HFFc6 (cell line): ENCODE results near the gene RCC2. TPM values are rescaled to one million over a fixed set of nuclear protein-coding genes. Genes with fewer than 3 reads are reported as not detected.

ENCODE experiments used
- DNase-seq: peaks from one replicate; pipeline ENCODE4 v3.0.0-alpha.2; 2018
- H3K27ac Mint-ChIP-seq: 2 replicates; pipeline ENCODE4 v1.8.0; 2020; ENCODE audit warnings: mild to moderate bottlenecking, mixed read lengths
- H3K27me3 Mint-ChIP-seq: 2 replicates; pipeline ENCODE4 v1.8.0; 2021; ENCODE audit warnings: mild to moderate bottlenecking, moderate library complexity, mixed read lengths; ENCODE audit not compliant: insufficient read depth
- H3K36me3 Mint-ChIP-seq: 2 replicates; pipeline ENCODE4 v1.8.0; 2021; ENCODE audit warnings: low read depth, mixed read lengths
- H3K4me1 Mint-ChIP-seq: 2 replicates; pipeline ENCODE4 v1.8.0; 2020; ENCODE audit warnings: low read depth, mixed read lengths
- H3K4me3 Mint-ChIP-seq: 2 replicates; pipeline ENCODE4 v1.8.0; 2020; ENCODE audit warnings: mild to moderate bottlenecking, moderate library complexity, mixed read lengths
- H3K9me3 Mint-ChIP-seq: 2 replicates; pipeline ENCODE4 v1.8.0; 2020; ENCODE audit warnings: mild to moderate bottlenecking, mixed read lengths
- total RNA-seq, 6 experiments: library from RNA; stranded (reverse); fragmentation: NEBNext Ultra II Directional; extraction: Animal tissue kit (Norgen Biotek cat#: 25700); gene quantifications; 2 replicates in 1 of 6; 3 replicates in 5 of 6; pipeline ENCODE4 v1.2.3, GENCODE V29; 2021
- TF ChIP-seq, protein P1 (sequence below): fragments of 200-600 bp; sonication (generic); IDR thresholded peaks from 2 replicates; pipeline ENCODE4 v1.5.0; 2021; ENCODE audit warnings: antibody characterized with exemption, mild to moderate bottlenecking

Gene RCC2
- total RNA-seq, 6 experiments from 2014 or later = 36.0 to 43.8 (median 38.0) TPM

DNA sequence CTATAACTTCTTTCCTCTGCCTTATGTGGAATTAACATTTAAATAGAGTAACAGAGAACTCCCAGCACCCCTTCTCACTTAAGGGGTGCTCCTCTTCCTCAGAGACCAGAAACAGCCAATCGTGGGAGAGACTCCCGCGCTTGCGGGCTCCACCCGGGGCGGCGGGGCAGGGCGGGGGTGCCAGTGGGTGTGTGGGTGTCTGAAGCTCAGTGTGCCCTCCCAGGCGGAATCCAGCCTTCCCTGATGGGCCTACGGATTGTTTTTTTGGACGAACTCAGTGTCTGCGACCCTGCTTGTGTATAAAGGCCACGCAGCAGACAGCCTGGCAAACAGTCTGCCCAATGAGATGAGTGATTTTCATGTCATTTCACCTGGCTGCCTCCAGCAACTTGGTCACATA is 6.2 kb downstream of the RCC2 start:
- TF ChIP-seq, protein P1, sequence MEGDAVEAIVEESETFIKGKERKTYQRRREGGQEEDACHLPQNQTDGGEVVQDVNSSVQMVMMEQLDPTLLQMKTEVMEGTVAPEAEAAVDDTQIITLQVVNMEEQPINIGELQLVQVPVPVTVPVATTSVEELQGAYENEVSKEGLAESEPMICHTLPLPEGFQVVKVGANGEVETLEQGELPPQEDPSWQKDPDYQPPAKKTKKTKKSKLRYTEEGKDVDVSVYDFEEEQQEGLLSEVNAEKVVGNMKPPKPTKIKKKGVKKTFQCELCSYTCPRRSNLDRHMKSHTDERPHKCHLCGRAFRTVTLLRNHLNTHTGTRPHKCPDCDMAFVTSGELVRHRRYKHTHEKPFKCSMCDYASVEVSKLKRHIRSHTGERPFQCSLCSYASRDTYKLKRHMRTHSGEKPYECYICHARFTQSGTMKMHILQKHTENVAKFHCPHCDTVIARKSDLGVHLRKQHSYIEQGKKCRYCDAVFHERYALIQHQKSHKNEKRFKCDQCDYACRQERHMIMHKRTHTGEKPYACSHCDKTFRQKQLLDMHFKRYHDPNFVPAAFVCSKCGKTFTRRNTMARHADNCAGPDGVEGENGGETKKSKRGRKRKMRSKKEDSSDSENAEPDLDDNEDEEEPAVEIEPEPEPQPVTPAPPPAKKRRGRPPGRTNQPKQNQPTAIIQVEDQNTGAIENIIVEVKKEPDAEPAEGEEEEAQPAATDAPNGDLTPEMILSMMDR = no peak
- DNase-seq = no peak
- Mint-ChIP-seq H3K9me3 (no peaks in the 10 kb centered on the region), H3K4me3 (no peak overlapping the region), H3K4me1 (peaks cover 22% of the 10 kb centered on the region), H3K27ac (no peak overlapping the region), H3K36me3 (peaks cover 9% of the 10 kb centered on the region; the same call in 1 of the 2 replicates), H3K27me3 (no peaks in the 10 kb centered on the region)

- TF ChIP-seq, protein P1 = no peak
- H3K4me3 Mint-ChIP-seq = no peak overlapping the region
- DNase-seq = no peak
- no peak overlapping the region for H3K27ac Mint-ChIP-seq
- H3K36me3 Mint-ChIP-seq = peaks cover 9% of the 10 kb centered on the region; the same call in 1 of the 2 replicates
- H3K9me3 Mint-ChIP-seq = no peaks in the 10 kb centered on the region
- H3K27me3 Mint-ChIP-seq = no peaks in the 10 kb centered on the region
- H3K4me1 Mint-ChIP-seq = peaks cover 22% of the 10 kb centered on the region
These were observed 7.1 kb downstream of the RCC2 start for GRCh38 chr1:17432412-17432811.

GRCh38 chr1:17429183-17429582 is 10.3 kb downstream of the RCC2 start:
- TF ChIP-seq, protein P1 = no peak
- H3K9me3 Mint-ChIP-seq = no peaks in the 10 kb centered on the region
- no peak for DNase-seq
- no peak overlapping the region for H3K27ac Mint-ChIP-seq
- peaks cover 11% of the 10 kb centered on the region for H3K4me1 Mint-ChIP-seq
- no peak overlapping the region for H3K4me3 Mint-ChIP-seq
- peaks cover 22% of the 10 kb centered on the region for H3K36me3 Mint-ChIP-seq
- no peaks in the 10 kb centered on the region; the same call in 1 of the 2 replicates for H3K27me3 Mint-ChIP-seq

DNA sequence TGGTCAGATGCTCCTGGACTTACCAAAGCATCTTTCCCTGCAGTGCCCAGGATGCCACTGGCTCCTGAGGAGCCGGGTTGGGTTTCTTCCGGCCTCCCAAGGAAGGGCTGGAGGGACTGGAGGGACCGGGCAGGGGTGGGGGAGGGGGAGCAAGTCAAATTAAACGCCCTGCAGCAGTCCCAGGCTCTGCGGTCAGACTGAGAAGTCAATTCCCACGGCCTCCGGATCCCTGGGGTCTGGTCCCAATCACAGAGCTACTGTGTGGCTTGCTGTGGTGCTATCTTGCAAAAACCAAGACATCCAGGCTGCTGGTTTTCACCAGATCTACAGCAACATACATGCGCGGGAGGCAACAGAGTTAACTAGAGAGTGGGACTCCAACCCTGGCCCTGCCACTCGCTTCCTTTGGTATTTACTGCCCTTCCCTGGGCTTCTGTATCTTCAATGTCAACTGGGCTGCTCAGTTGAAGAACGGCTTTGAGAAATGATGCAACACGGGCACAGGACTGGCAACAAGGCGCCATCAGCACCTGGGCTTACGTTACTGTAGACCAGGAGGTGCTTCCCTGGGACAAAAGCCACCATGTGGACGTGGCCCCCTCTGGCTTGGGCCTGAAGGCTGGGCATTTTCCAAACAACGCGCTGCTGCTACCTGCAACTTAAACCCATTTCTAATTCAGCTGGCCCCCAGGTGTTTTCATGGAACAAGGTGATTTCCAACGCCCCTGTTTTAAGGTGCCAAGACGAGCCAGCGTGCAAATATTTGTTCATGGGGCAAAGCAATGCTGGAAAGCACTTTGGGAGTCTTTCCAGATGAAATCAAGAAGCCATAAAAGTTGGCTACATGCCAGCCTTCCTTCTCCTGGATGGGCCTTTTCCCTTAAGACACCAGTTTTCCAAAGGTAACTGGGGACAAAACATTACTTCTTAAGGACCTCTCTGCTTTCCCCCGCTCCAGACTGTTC is 11.5 kb downstream of the RCC2 start:
- peaks cover 31% of the 10 kb centered on the region for H3K36me3 Mint-ChIP-seq

DNA sequence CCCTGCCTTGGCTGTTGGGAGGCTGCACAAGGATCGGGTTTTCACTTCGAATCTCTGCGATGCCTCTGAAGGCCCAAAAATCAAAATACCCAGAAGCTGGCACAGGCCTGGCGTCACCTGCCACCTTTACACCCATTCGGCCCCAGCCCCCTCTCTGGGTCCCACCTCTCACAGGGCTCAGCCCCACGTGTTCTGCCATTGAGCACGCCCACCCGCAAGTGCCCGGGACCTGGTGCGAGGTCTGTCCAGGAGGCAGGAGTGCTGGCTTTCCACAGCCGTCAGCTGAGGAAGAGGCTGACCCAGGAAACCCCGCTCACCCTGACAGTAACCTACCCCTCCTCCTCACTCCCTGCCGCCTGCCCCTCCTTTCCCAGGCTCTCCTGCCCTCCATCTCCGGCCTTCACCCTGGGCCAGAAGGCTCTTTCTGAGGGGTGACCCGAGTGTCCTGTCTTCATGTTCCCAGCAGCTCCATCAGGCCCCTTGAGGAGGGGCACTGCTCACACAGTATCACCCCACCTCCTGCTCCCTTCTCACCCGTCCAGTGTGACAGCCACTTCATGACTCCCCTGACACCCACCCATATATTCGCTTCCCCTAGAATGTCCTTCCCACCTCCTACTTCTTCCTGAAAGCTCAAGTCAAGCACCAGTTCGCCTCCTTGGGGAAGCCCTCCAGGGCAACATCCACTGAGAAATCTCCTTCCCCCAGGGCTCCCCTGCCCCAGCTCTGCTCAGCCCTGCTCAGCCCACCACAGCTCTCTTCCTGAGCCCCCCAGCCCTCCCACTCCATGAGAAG is 13.5 kb downstream of the RCC2 start:
- no peak overlapping the region for H3K4me3 Mint-ChIP-seq
- TF ChIP-seq, protein P1 = no peak
- no peak overlapping the region for H3K27ac Mint-ChIP-seq
- H3K27me3 Mint-ChIP-seq = peaks cover 1% of the 10 kb centered on the region
- DNase-seq = no peak
- peaks cover 35% of the 10 kb centered on the region for H3K36me3 Mint-ChIP-seq
- H3K4me1 Mint-ChIP-seq = peaks cover 23% of the 10 kb centered on the region
- H3K9me3 Mint-ChIP-seq = no peaks in the 10 kb centered on the region

More for the DNA sequence above, 11.5 kb downstream of the RCC2 start:
- Mint-ChIP-seq H3K4me3 (no peak overlapping the region), H3K9me3 (no peaks in the 10 kb centered on the region), H3K27ac (no peak overlapping the region), H3K27me3 (no peaks in the 10 kb centered on the region; the same call in 1 of the 2 replicates), H3K4me1 (peaks cover 23% of the 10 kb centered on the region)
- TF ChIP-seq, protein P1 = no peak
- no peak for DNase-seq
